GM21717 (cell line): ENCODE results near the gene SPA17.
A peak's percentile ranks its signal among the peaks of the same experiment; 100 is the strongest.

ENCODE experiments used
- ATAC-seq: cut with Tn5 transposase; IDR thresholded peaks from one replicate; pipeline ENCODE4 v1.9.1; 2021; ENCODE audit warnings: mild to moderate bottlenecking, moderate library complexity; ENCODE audit not compliant: unreplicated experiment

SPA17 gene

DNA sequence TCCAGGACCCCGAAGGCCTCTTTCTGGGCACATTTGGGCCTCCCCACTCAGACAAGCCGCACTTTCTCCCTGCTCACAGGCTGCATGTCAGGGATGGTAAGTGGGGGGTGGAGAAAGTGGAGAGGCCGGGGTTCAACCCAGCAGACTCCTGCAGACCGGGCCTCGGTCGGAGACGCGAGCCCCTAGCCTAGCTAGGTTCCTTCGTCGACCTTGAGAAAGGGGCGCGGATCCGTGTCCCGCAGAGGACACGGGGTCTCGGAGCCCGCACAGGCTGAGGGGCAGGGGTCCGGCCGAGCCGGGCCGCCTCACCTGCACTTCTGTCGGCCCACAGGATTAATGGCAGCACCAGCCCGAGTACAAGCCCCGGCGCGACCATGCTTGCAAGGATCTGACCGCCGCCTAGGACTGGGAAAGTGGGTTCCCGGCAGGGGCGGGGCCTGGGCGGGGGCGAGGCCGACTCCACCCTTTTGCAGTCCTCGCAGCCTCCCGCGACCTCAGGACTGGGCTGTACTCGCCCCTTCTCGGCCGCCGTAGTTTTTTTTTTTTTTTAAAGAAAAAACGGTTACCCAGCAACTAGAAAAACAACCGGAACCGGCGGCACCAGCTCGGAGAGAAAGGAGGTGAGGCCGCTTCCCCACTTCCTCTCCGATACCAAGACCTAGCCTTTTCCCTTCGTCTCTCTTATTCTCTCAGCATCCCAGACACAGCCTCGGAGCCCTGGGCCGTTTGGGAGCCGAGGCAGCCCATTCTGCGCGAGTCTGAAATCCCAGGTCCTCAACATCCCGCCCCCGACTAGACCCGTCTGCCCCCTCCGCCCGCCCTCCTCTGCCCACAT is at the start of gene SPA17, which contains the start of gene SIAE:
SPA17 (plus strand) TSS at position 572 of the 835 bp plus-strand sequence. CDS start 1,361 bp downstream, outside the sequence.
SIAE (minus strand) TSS at position 407 of the 835 bp plus-strand sequence; CDS start at position 376, 31 bp downstream.
- ATAC-seq = peak; percentile 92

- no peak for ATAC-seq
These were observed 48.1 kb upstream of the SPA17 start for GRCh38 chr11:124625504-124626168.

- ATAC-seq = no peak
These were observed 46.2 kb upstream of the SPA17 start for GRCh38 chr11:124627546-124627945.

DNA sequence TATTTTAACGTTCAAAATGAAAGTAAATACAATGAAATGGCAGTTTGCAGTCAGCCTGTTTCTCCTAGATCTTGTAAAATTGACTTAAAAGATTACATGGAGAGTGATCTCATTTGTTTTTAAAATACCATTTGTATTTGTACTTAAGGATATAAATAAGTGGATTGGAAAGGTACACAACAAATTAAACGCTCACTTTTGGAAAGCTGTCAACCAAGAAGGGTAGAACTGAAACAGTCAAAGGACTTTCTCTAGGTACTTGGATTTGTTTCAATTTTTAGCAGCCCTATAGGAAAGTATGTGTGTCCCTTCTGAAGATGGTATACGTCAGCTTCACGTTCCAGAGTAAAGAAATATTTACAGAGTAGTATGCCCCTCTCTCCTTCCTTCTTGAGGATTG is 43.7 kb upstream of the SPA17 start:
- ATAC-seq = no peak

- ATAC-seq = no peak
These were observed 40.3 kb upstream of the SPA17 start for GRCh38 chr11:124633355-124633754.

- no peak for ATAC-seq
These were observed 37.8 kb upstream of the SPA17 start for GRCh38 chr11:124635932-124636331.

DNA sequence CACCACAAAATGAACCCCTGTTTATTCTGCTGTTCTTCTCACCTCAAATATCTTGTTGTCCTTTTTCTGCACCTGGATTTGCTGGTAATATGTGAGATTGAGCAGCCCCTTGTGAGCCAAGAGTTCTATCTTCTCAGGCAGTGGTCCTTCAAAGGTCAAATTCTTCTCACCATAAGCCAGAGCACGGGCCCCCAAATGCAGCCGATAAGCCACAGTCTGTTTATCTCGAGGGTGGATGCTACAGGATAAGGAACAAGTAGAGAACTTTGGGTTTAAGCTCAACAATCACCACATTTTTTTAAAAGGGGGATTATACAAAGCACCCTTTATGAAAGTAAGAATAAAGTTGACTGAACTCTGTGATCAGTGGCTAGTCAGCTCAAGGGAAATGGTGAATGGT is 35.2 kb upstream of the SPA17 start:
- no peak for ATAC-seq

DNA sequence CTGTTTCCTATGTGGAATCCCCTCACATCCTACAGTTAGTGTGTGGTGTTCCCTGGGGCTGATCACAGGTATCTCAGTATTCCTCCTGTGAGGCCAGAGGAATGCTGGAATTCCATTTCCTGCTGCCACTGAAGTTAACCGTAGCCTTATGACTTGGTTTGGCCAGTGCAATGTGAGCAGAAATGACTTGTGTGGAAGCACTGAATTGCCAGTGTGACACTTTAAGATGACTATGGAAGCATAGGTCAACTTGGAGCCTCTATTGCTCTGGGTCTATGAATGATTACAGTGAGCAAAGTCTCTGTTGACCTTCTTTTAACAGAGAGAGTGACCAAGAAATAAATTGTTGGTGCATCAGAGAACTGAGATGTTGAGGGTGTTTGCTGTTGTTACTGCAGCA is 34.5 kb upstream of the SPA17 start:
- no peak for ATAC-seq

- no peak for ATAC-seq
These were observed 33.0 kb upstream of the SPA17 start for GRCh38 chr11:124640666-124641065.

GRCh38 chr11:124642628-124643027 is 31.1 kb upstream of the SPA17 start:
- no peak for ATAC-seq

GRCh38 chr11:124643042-124643604 is 30.6 kb upstream of the SPA17 start:
- ATAC-seq = no peak

GRCh38 chr11:124643605-124644425 is 29.9 kb upstream of the SPA17 start:
- ATAC-seq = no peak

- peak; percentile 69 for ATAC-seq
These were observed 29.1 kb upstream of the SPA17 start for GRCh38 chr11:124644426-124645280.

- peak; percentile 69 for ATAC-seq
These were observed 27.6 kb upstream of the SPA17 start for GRCh38 chr11:124646148-124646547.

DNA sequence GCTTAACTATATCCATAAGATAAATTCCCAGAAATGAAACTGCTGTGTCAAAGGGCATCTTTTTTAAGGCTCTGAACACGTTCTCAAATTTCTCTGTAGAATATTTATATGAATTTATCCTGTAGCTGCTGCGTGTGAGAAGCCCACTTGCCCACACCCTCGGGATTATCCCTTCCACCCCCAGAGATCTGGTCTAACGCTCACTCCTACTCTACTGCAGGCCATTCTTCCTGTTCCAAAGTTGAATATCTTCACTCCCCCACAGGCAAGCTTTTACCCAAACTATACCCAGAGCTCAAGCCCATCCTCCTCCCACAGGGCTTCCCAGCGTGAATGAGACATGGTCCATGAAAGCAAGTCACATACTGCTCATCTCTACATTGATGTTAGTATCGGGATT is 25.1 kb upstream of the SPA17 start:
- no peak for ATAC-seq

GRCh38 chr11:124656774-124657630 is 16.7 kb upstream of the SPA17 start:
- no peak for ATAC-seq

GRCh38 chr11:124657904-124658303 is 15.8 kb upstream of the SPA17 start:
- no peak for ATAC-seq

DNA sequence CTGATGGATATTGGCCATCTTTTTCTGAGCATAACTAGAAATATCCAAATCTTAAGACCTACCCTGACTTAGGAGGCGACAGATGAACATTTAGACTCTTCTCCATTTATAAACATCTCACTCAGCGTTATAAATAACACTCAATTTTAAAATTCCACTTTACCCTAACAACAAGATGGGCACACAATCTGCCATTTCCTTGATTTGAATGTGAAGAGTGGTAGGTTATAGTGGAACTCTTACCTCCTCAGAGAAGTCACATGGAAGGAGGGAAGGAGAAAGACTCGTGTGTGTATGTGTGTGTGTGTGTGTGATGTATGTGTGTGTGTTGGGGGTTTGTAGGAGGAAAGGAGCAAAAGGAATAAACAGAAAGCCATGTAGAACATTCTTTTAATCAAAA is 15.2 kb upstream of the SPA17 start:
- ATAC-seq = no peak

DNA sequence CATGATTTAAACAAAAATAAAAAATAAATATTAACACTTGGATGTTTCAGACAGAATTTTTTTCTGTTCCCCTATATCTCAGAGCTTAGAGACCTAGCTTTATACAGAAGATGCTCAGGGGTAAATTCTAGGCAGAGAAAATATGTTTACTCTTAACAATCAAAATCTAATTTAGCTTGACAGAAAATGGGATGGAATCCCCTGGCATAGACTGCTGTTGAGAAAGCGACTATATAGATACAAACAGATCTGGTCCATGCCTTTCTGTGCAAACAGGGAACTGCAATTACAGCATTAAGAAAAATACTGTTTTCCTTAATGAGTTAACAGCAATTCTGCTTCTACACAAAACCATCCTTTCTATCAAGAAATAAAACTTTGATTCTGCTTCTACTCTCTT is 14.7 kb upstream of the SPA17 start:
- ATAC-seq = no peak
